H1 (cell line): ENCODE measurements around the gene LPO. TPM values are rescaled to one million over a fixed set of nuclear protein-coding genes. Genes with fewer than 3 reads are reported as not detected.

Source experiments
- CHD1 ChIP-seq: IDR thresholded peaks from 2 replicates; pipeline ENCODE4 v1.6.1; 2012; ENCODE audit warnings: low read depth, low read length, improper control_type of control experiment
- CHD7 ChIP-seq: fragments of 300-600 bp; sonication (generic); IDR thresholded peaks from 2 replicates; pipeline ENCODE4 v1.7.1; 2012; ENCODE audit warnings: low read length, moderate library complexity, mild to moderate bottlenecking, inconsistent platforms; ENCODE audit not compliant: insufficient replicate concordance
- GABPA ChIP-seq: IDR thresholded peaks from 2 replicates; pipeline ENCODE4 v1.6.1; 2011; ENCODE audit warnings: mild to moderate bottlenecking, low read length, moderate library complexity, borderline replicate concordance; ENCODE audit not compliant: insufficient read depth
- GTF2F1 ChIP-seq: IDR thresholded peaks from 2 replicates; pipeline ENCODE4 v1.6.1; 2012; ENCODE audit warnings: low read depth, low read length, improper control_type of control experiment, borderline replicate concordance
- HDAC2 ChIP-seq, 2 experiments: fragments of 300-600 bp in 1 of 2; sonication (generic) in 1 of 2; IDR thresholded peaks; 2 replicates each; pipeline ENCODE4 v1.6.1; 2011 to 2012; ENCODE audit warnings: low read depth in 2 of 2, low read length in 2 of 2, mild to moderate bottlenecking in 2 of 2, moderate library complexity in 2 of 2, borderline replicate concordance in 1 of 2, inconsistent platforms in 1 of 2
- JUND ChIP-seq: IDR thresholded peaks from 2 replicates; pipeline ENCODE4 v1.6.1; 2011; ENCODE audit warnings: mild to moderate bottlenecking, improper control_type of control experiment, low read length
- MAX ChIP-seq: IDR thresholded peaks from 2 replicates; pipeline ENCODE4 v1.6.1; 2012; ENCODE audit warnings: inconsistent platforms
- POLR2A ChIP-seq, 2 experiments: IDR thresholded peaks; 1 replicate in 1 of 2; 2 replicates in 1 of 2; pipeline ENCODE4 v1.6.1; 2011; ENCODE audit warnings: low read depth in 2 of 2, low read length in 2 of 2, mild to moderate bottlenecking in 2 of 2; ENCODE audit errors: control extremely low read depth in 1 of 2
- RXRA ChIP-seq: IDR thresholded peaks from 2 replicates; pipeline ENCODE4 v1.6.1; 2011; ENCODE audit warnings: low read depth, mild to moderate bottlenecking, low read length, moderate library complexity; ENCODE audit not compliant: insufficient read depth
- SRF ChIP-seq: IDR thresholded peaks from 2 replicates; pipeline ENCODE4 v1.6.1; 2011; ENCODE audit warnings: mild to moderate bottlenecking, low read depth, low read length, moderate library complexity
- SUZ12 ChIP-seq: fragments of 200-600 bp; sonication (generic); IDR thresholded peaks from 2 replicates; pipeline ENCODE4 v1.6.1; 2012; ENCODE audit warnings: mild to moderate bottlenecking, inconsistent platforms, low read length, moderate library complexity, mixed read lengths
- polyA plus RNA-seq, 7 experiments: library from polyadenylated mRNA; depleted of rRNA in 3 of 7; stranded (reverse) in 5 of 7; unstranded in 2 of 7; fragments of >200 nt in 5 of 7; fragments of 200-250 nt in 2 of 7; gene quantifications; 1 replicate in 5 of 7; 2 replicates in 1 of 7; 4 replicates in 1 of 7; pipeline versions ENCODE4 v1.2.1 to v1.2.3, GENCODE V29; 2011 to 2013; ENCODE audit warnings: missing spikeins in 2 of 7, mixed read lengths in 2 of 7
- total RNA-seq: library from RNA; stranded (reverse); fragmentation: NEBNext Ultra II Directional; extraction: Animal tissue kit (Norgen Biotek cat#: 25700); gene quantifications from 2 replicates; pipeline ENCODE4 v1.2.1, GENCODE V29; 2021

The LPO gene
- total and polyA plus RNA-seq, 2 of the 8 experiments (the other 6 are each of a cell fraction or from before 2014, with no cell fraction given) = 0.38 to 0.52 TPM

GRCh38 chr17:58316260-58316960, 78.0 kb downstream of the LPO start (continued):
- TF ChIP-seq CHD7 = no peak
- TF ChIP-seq SUZ12 = no peak
- no peak for TF ChIP-seq POLR2A (IDR thresholded peaks at IDR 0.05; ENCODE audit: control extremely low read depth in 1 of 2, low read depth in 2 of 2, low read length in 2 of 2)
- no peak for TF ChIP-seq JUND
- TF ChIP-seq RXRA = no peak
- no peak for TF ChIP-seq CHD1
- TF ChIP-seq GABPA = no peak
- no peak for TF ChIP-seq HDAC2 (IDR thresholded peaks at IDR 0.05; ENCODE audit: borderline replicate concordance in 1 of 2, low read depth in 2 of 2, low read length in 2 of 2)
- TF ChIP-seq MAX = no peak
- no peak for TF ChIP-seq SRF
- TF ChIP-seq GTF2F1 = no peak
